Spleen (tissue), 7 donors: ENCODE data around the gene KCNQ1.

Experiments used
- CTCF ChIP-seq, 11 experiments: fragments of 200-600 bp in 7 of 11; fragments of 450-650 bp in 4 of 11; sonication (generic) in 4 of 11; IDR thresholded peaks in 8 of 11; conservative IDR thresholded peaks in 3 of 11; 1 replicate in 7 of 11; 2 replicates in 4 of 11; pipeline versions ENCODE4 v1.4.0 to v1.8.0; 2016 to 2021; ENCODE audit warnings: antibody characterized with exemption in 11 of 11, inconsistent platforms in 4 of 11, mild to moderate bottlenecking in 1 of 11
- POLR2AphosphoS5 ChIP-seq, 3 donors: sonication (generic); formaldehyde crosslinking; IDR thresholded peaks; one replicate each; pipeline ENCODE4 v1.5.1; 2017; ENCODE audit warnings: antibody characterized with exemption in 3 of 3
- donor health status: DM: no; HTN: no; CAD: no; lungs with moderate emphysema.
- donor health status: DM: no; HTN: no; CAD: no.
- donor health status: DM: no; HTN: no; CAD: no.

DNA sequence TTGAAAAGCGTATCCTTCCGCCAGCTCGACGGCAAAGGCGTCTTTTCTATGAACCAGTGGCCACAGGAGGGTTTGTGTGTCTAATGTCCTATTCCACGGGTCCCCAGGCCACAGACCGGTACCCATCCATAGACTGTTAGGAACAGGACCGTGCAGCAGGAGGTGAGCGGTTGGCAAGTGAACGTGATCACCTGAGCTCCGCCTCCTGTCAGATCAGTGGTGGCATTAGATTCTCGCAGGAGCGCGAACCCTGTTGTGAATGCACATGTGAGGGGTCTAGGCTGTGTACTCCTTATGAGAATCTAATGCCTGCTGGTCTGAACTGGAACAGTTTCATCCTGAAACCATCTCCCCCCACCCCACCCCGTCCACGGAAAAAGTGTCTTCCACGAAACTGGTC lies 317.6 kb downstream of the KCNQ1 start:
- TF ChIP-seq CTCF (IDR thresholded peaks at IDR 0.05 in 8 of 11, conservative IDR thresholded peaks at IDR 0.05 in 3 of 11) (no peak), POLR2AphosphoS5 (IDR thresholded peaks at IDR 0.05) (no peak)
